BE2C (cell line): ENCODE data around the gene NKX6-2.

Experiments used
- DNase-seq: peaks from one replicate; pipeline ENCODE4 v3.0.0-alpha.2; 2020
- H3K27me3 ChIP-seq: fragments of 250-450 bp; sonication (Bioruptor Pico); 2 replicates; pipeline ENCODE4 v1.5.1; 2020; ENCODE audit warnings: mild to moderate bottlenecking
- H3K36me3 ChIP-seq: fragments of 250-450 bp; sonication (Bioruptor Pico); 2 replicates; pipeline ENCODE4 v1.5.1; 2020; ENCODE audit warnings: mild to moderate bottlenecking
- H3K4me1 ChIP-seq: fragments of 250-450 bp; sonication (Bioruptor Pico); 2 replicates; pipeline ENCODE4 v1.5.1; 2020
- H3K4me3 ChIP-seq: 2 replicates; pipeline ENCODE4 v1.5.1; 2011; ENCODE audit warnings: low read depth, low read length
- H3K9me3 ChIP-seq: fragments of 250-450 bp; sonication (Bioruptor Pico); 2 replicates; pipeline ENCODE4 v1.5.1; 2020
- TF ChIP-seq, protein P1 (sequence below): IDR thresholded peaks from 2 replicates; pipeline ENCODE4 v1.5.1; 2012; ENCODE audit warnings: mild to moderate bottlenecking, low read depth, low read length

The NKX6-2 gene

DNA sequence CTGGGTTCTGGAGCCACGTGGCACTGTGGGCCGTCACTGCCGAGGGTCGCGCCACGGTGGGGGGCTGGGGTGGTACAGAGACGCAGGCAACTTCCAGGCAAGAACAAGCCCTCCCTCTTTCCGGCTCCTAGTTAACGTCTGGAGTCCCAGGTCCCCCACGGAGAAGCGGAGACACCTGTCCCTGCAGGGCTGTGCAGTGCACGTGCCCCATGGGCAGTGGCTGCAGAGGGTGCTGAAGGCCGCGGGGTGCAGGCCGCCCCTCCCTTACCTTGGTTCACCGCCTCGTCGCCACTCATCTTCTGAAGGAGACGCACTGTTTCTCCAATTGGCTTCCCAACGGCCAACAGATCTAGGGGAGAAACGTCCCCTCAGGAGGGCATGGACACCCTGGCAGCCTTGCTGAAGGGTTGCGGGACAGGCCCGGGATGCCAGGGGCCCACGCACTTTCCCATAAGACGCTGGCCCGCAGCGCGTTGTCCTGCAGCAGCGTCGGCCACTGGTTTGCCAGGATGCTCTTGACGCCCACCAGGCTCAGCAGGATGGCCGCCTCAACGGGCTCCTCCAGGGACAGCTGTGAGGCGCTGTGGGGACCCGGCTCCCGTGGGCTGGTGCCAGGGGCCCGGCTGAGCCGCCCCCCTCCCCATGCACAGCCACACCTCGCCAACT lies 24.3 kb upstream of the NKX6-2 start:
- Histone ChIP-seq H3K4me3 (no peak overlapping the region), H3K4me1 (no peaks in the 10 kb centered on the region), H3K9me3 (no peaks in the 10 kb centered on the region), H3K27me3 (peaks cover 45% of the 10 kb centered on the region), H3K36me3 (no peaks in the 10 kb centered on the region)
- TF ChIP-seq, protein P1, sequence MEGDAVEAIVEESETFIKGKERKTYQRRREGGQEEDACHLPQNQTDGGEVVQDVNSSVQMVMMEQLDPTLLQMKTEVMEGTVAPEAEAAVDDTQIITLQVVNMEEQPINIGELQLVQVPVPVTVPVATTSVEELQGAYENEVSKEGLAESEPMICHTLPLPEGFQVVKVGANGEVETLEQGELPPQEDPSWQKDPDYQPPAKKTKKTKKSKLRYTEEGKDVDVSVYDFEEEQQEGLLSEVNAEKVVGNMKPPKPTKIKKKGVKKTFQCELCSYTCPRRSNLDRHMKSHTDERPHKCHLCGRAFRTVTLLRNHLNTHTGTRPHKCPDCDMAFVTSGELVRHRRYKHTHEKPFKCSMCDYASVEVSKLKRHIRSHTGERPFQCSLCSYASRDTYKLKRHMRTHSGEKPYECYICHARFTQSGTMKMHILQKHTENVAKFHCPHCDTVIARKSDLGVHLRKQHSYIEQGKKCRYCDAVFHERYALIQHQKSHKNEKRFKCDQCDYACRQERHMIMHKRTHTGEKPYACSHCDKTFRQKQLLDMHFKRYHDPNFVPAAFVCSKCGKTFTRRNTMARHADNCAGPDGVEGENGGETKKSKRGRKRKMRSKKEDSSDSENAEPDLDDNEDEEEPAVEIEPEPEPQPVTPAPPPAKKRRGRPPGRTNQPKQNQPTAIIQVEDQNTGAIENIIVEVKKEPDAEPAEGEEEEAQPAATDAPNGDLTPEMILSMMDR, result no peak
- DNase-seq, result no peak

DNA sequence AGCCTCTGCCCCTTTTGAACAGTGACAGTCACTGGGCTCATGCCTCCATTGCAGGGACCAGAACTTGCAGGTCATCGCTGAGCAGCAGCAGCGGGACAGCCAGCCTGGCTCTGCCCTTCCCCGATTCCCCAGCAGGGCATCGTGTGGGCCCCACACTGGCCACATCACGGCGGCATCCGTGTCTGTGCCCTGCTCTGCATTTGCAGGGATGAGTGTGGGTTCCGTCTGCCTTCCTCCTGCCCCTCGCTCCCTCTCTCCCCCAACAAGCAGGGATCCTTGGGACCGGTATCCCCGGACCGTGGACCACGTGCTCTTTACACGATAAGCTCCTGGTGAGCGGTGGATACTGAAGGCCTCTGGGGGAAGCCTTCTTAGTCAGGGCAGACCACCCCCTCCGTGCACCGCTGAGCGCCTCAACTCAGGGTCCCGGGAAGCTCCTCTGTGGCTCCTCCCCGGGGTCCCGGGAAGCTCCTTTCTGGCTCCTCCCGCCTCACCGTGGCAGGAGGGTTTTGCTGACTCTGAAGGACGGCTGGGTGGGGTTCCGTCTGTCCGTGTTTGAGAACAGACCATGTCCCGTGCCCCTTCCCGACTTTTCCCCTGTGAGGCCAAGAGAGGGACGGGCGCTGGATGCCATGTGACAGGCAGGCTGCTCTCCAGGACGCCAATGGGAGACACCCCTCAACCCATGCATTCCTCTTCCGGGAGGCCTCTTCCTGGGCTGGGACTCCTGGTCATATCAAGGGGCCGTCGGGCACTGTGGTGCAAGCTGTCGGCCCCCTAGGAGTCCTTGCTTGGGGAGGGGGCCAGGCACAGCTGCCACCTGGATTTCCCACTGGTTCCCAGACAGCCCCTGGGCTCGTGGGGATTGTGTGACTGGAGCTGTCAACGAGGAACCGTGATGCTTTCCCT lies 23.5 kb upstream of the NKX6-2 start:
- TF ChIP-seq, protein P1, result no peak
- H3K36me3 ChIP-seq, result no peaks in the 10 kb centered on the region
- H3K4me1 ChIP-seq, result no peaks in the 10 kb centered on the region
- no peaks in the 10 kb centered on the region for H3K9me3 ChIP-seq
- DNase-seq, result no peak
- H3K4me3 ChIP-seq, result no peak overlapping the region
- peaks cover 49% of the 10 kb centered on the region for H3K27me3 ChIP-seq

DNA sequence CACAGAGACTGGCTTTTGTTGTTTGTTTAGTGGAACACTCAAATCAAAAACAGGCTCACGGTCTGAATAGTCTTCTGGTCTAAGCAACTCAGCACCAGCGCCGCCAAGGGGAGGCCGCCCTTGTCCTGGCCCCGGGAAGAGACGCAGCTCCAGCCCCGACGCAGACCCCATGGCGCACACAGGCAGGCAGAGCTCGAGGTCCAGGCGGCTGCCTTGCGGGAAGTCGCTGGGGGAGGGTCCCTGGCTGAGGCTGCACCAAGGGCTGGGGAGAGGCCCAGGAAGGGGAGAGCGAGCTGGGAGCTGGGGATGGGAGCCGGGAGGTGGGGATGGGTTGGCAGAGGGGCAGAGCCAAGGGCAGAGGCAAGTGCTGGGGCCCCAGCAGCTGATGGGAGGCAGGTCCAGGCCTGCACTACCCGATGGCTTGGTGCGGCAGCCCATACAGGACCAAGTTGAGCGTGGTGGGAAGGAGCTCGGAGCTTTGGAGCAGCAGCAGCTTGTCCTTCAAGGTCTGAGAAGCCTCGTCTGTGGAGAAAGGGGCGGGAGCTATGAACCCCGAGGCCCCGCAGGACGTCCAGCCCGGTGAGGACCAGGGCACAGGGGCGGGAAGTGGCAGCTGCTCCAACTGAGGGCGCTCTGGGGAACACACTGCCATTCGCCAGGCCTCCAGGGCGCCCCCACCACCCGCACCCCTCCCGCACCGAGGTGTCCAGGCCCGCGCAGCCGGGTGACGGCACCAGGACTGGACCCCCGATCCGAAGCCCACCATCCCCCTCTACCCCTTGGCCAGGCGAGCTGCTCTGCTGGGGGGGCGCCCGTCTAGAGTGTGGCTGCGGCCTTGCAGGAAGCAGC lies 22.7 kb upstream of the NKX6-2 start:
- peaks cover 50% of the 10 kb centered on the region for H3K27me3 ChIP-seq
- TF ChIP-seq, protein P1, result no peak
- no peaks in the 10 kb centered on the region for H3K4me1 ChIP-seq
- H3K9me3 ChIP-seq, result no peaks in the 10 kb centered on the region
- no peak for DNase-seq
- no peaks in the 10 kb centered on the region for H3K36me3 ChIP-seq
- no peak overlapping the region for H3K4me3 ChIP-seq

DNA sequence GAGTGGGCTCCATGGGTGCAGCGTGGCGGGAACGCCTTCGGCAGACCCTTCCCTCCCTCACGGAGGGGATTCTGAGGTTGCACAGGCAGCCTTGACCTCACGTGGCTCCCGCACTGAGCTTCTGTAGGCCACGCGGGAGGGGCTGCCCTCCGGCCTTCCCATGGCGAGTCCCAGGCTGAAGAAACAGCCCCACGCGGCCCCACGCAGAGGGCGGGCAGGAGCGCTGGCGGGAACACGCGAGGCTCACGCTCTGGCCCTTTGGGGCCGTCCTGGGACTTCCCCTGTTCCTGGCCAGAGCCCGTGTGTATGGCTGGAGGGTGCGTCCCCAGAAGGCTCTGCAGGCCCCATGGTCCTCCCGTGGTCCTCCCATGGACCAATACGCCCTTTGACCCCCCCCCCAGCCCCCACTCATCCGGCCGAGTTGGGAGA lies 21.7 kb upstream of the NKX6-2 start:
- Histone ChIP-seq H3K4me1 (no peaks in the 10 kb centered on the region), H3K9me3 (no peaks in the 10 kb centered on the region), H3K36me3 (no peaks in the 10 kb centered on the region), H3K27me3 (peaks cover 53% of the 10 kb centered on the region), H3K4me3 (no peak overlapping the region)
- no peak for DNase-seq
- TF ChIP-seq, protein P1, result no peak

DNA sequence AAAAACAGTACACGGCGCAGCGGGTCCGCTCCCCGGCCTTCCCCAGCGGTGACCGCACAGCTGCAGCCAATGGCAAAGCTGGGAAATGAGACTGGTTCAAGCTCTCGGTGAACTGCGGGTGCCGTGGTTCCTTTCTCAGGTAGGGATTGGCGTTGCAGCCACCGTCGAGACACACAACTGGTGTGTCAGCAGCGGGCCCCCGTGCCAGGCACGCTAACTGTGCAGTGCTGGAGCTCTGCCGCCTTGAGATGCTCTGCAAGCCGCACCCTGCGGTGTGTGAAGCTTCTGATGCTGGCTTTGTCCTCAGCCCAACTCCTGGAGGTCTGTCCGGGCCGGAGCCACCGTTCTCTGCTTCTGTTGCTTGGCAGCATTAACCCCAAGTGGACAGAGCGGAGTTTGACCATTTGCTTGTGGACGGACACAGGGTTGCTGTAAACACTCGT lies 20.6 kb upstream of the NKX6-2 start:
- H3K4me3 ChIP-seq, result no peak overlapping the region
- H3K36me3 ChIP-seq, result no peaks in the 10 kb centered on the region
- TF ChIP-seq, protein P1, result no peak
- H3K9me3 ChIP-seq, result no peaks in the 10 kb centered on the region
- H3K4me1 ChIP-seq, result no peaks in the 10 kb centered on the region
- peaks cover 53% of the 10 kb centered on the region for H3K27me3 ChIP-seq
- no peak for DNase-seq
